K562 (cell line): Measurements from ENCODE around the gene EFHC1. TPM values are rescaled to one million over a fixed set of nuclear protein-coding genes. Genes with fewer than 3 reads are reported as not detected.

Experiments
- CCNT2 ChIP-seq: IDR thresholded peaks from 2 replicates; pipeline ENCODE4 v1.6.1; 2011; ENCODE audit warnings: borderline replicate concordance, low read depth, mild to moderate bottlenecking, moderate library complexity, mixed read lengths, low read length; ENCODE audit not compliant: insufficient read length; ENCODE audit errors: extremely low read depth
- DPF2 ChIP-seq: fragments of 450-650 bp; IDR thresholded peaks from 2 replicates; pipeline ENCODE4 v1.6.1; 2016
- HDAC1 ChIP-seq, 2 experiments: fragments of 450-650 bp; IDR thresholded peaks; 2 replicates each; pipeline ENCODE4 v1.6.1; 2016 to 2017; ENCODE audit warnings: inconsistent platforms in 1 of 2, mild to moderate bottlenecking in 1 of 2, moderate library complexity in 1 of 2
- HOXB6 ChIP-seq: fragments of 250-450 bp; sonication (Bioruptor Pico); IDR thresholded peaks from 2 replicates; pipeline ENCODE4 v1.5.1; 2022; ENCODE audit warnings: mild to moderate bottlenecking, borderline replicate concordance
- JUN ChIP-seq, 2 experiments: sonication (generic) in 1 of 2; formaldehyde crosslinking in 1 of 2; IDR thresholded peaks; 2 replicates each; pipeline versions ENCODE4 v1.6.1 to v1.8.0; 2012 to 2022; ENCODE audit warnings: borderline replicate concordance in 2 of 2, mild to moderate bottlenecking in 2 of 2, improper control_type of control experiment in 1 of 2, low read depth in 1 of 2, low read length in 1 of 2, missing genetic modification reagents in 1 of 2
- KLF13 ChIP-seq: fragments of 450-650 bp; IDR thresholded peaks from 2 replicates; pipeline ENCODE4 v1.6.1; 2016; ENCODE audit warnings: missing genetic modification characterization, low read depth, mild to moderate bottlenecking, missing compliant biosample characterization, moderate library complexity, borderline replicate concordance
- L3MBTL2 ChIP-seq: fragments of 450-650 bp; IDR thresholded peaks from 2 replicates; pipeline ENCODE4 v1.6.1; 2016; ENCODE audit warnings: mild to moderate bottlenecking, moderate library complexity
- MEIS2 ChIP-seq: fragments of 450-650 bp; IDR thresholded peaks from 2 replicates; pipeline ENCODE4 v1.6.1; 2014; ENCODE audit warnings: mild to moderate bottlenecking; ENCODE audit not compliant: partially characterized antibody
- SIN3B ChIP-seq: fragments of 450-650 bp; IDR thresholded peaks from 2 replicates; pipeline ENCODE4 v1.6.1; 2017; ENCODE audit warnings: low read depth, mild to moderate bottlenecking, moderate library complexity
- STAT5A ChIP-seq: IDR thresholded peaks from 2 replicates; pipeline ENCODE4 v1.6.1; 2012; ENCODE audit warnings: low read length, inconsistent platforms, borderline replicate concordance
- TSC22D4 ChIP-seq: fragments of 450-650 bp; IDR thresholded peaks from 2 replicates; pipeline ENCODE4 v1.6.1; 2016; ENCODE audit warnings: missing genetic modification characterization, missing biosample characterization, control low read depth
- XRCC4 ChIP-seq: IDR thresholded peaks from one replicate; pipeline ENCODE4 v1.6.1; 2011; ENCODE audit not compliant: insufficient read depth, insufficient read length; ENCODE audit errors: extremely low read depth
- ZBTB33 ChIP-seq: sonication (generic); formaldehyde crosslinking; IDR thresholded peaks from 2 replicates; pipeline ENCODE4 v1.8.1; 2023; ENCODE audit warnings: mild to moderate bottlenecking, missing genetic modification reagents
- ZNF134 ChIP-seq: fragments of 250-450 bp; sonication (Bioruptor Pico); conservative IDR thresholded peaks from 2 replicates; pipeline ENCODE4 v1.4.0; 2020
- ZNF143 ChIP-seq: sonication (generic); formaldehyde crosslinking; IDR thresholded peaks from 2 replicates; pipeline ENCODE4 v1.9.0; 2022; ENCODE audit warnings: mild to moderate bottlenecking, missing genetic modification reagents
- ZNF274 ChIP-seq: IDR thresholded peaks from 2 replicates; pipeline ENCODE4 v1.6.1; 2011; ENCODE audit warnings: low read depth, mild to moderate bottlenecking, low read length, moderate library complexity, borderline replicate concordance
- ZNF318 ChIP-seq, 2 experiments: fragments of 450-650 bp; IDR thresholded peaks; 2 replicates each; pipeline ENCODE4 v1.6.1; 2016; ENCODE audit warnings: mild to moderate bottlenecking in 2 of 2, borderline replicate concordance in 1 of 2, low read depth in 1 of 2, moderate library complexity in 1 of 2
- ZNF780A ChIP-seq: fragments of 250-450 bp; sonication (Bioruptor Pico); IDR thresholded peaks from 2 replicates; pipeline ENCODE4 v1.5.0; 2021; ENCODE audit warnings: mild to moderate bottlenecking
- polyA plus RNA-seq, 8 experiments: library from polyadenylated mRNA; depleted of rRNA in 4 of 8; stranded (reverse) in 5 of 8; unstranded in 3 of 8; fragments of >200 nt; fragmentation: Nextera tagmentation in 2 of 8; fragmentation: Illumina TruSeq in 1 of 8; extraction: Ambion mirVana in 2 of 8; extraction: Trizol in 1 of 8; gene quantifications; 2 replicates each; pipeline versions ENCODE4 v1.2.1 to v1.2.3, GENCODE V29; 2011 to 2014; ENCODE audit warnings: inconsistent platforms in 1 of 8, missing spikeins in 1 of 8
- total RNA-seq, 7 experiments: library from RNA; depleted of rRNA in 6 of 7; stranded (reverse); fragments of >200 nt in 6 of 7; fragmentation: Illumina TruSeq in 2 of 7; extraction: Trizol in 2 of 7; gene quantifications; 2 replicates each; pipeline versions ENCODE4 v1.2.1 to v1.2.3, GENCODE V29; 2011 to 2021; ENCODE audit warnings: low replicate concordance in 1 of 7

Gene EFHC1
- total and polyA plus RNA-seq, 9 of the 15 experiments (the other 6 are each of a cell fraction or from before 2014, with no cell fraction given), result 9.5 to 31.0 (median 14.9) TPM

GRCh38 chr6:52482903-52483670, 62.9 kb downstream of the EFHC1 start (continued):
- TF ChIP-seq ZNF780A (CRISPR knock-in tag), result no peak
- no peak for TF ChIP-seq ZNF134 (CRISPR knock-in tag)
- TF ChIP-seq ZBTB33 (CRISPR knock-in tag), result no peak
- peak; percentile 90 for TF ChIP-seq DPF2
- TF ChIP-seq TSC22D4 (tag), result no peak
- TF ChIP-seq XRCC4, result no peak
- TF ChIP-seq STAT5A, result peak; percentile 90
- no peak for TF ChIP-seq ZNF274
- no peak for TF ChIP-seq HDAC1 (IDR thresholded peaks at IDR 0.05)
- TF ChIP-seq KLF13, result no peak
- no peak for TF ChIP-seq HOXB6
- TF ChIP-seq SIN3B, result no peak
- TF ChIP-seq ZNF318 (IDR thresholded peaks at IDR 0.05; ENCODE audit: borderline replicate concordance in 1 of 2, low read depth in 1 of 2), result peak; percentile 70 to 91; a peak in 3 of 4 replicates
- peak; percentile 89 for TF ChIP-seq MEIS2
- no peak for TF ChIP-seq ZNF143
- TF ChIP-seq JUN (IDR thresholded peaks at IDR 0.05; ENCODE audit: borderline replicate concordance, low read depth, low read length), result peak; percentile 66
- no peak for TF ChIP-seq JUN (CRISPR knock-in tag; IDR thresholded peaks at IDR 0.05; ENCODE audit: borderline replicate concordance)
- no peak for TF ChIP-seq CCNT2
- no peak for TF ChIP-seq L3MBTL2
